Upper lobe of right lung (tissue), 1 donor: ENCODE data around the gene CD2BP2. TPM values are rescaled to one million over a fixed set of nuclear protein-coding genes. Genes with fewer than 3 reads are reported as not detected.
A peak's percentile ranks its signal among the peaks of the same experiment; 100 is the strongest.

Experiments used
- ATAC-seq: fragments of 200-7000 bp; cut with Tn5 transposase; one replicate; pipeline ENCODE4 v1.9.1; 2020; ENCODE audit warnings: mild to moderate bottlenecking, moderate library complexity
- DNase-seq: peaks from one replicate; pipeline ENCODE4 v3.0.0-alpha.2; 2020
- H3K27ac ChIP-seq: fragments of 200-600 bp; one replicate; pipeline ENCODE4 v1.8.0; 2022
- H3K27me3 ChIP-seq: fragments of 200-600 bp; one replicate; pipeline ENCODE4 v1.8.0; 2022; ENCODE audit warnings: mild to moderate bottlenecking
- H3K36me3 ChIP-seq: fragments of 200-600 bp; one replicate; pipeline ENCODE4 v1.8.0; 2022
- H3K4me1 ChIP-seq: fragments of 200-600 bp; one replicate; pipeline ENCODE4 v1.8.0; 2022
- H3K4me3 ChIP-seq: fragments of 200-600 bp; one replicate; pipeline ENCODE4 v1.8.0; 2022; ENCODE audit warnings: mild to moderate bottlenecking
- H3K9me3 ChIP-seq: fragments of 200-600 bp; one replicate; pipeline ENCODE4 v1.8.0; 2022
- intact Hi-C: fragments of 100-400 bp; cut with DNase I; formaldehyde crosslinking; loops from one replicate; pipeline ENCODE4 v1.11.0; 2022
- total RNA-seq: library from RNA; stranded (reverse); fragmentation: NEBNext Ultra II Directional; extraction: Animal tissue kit (Norgen Biotek cat#: 25700); gene quantifications from one replicate; pipeline ENCODE4 v1.2.1, GENCODE V29; 2021
- TF ChIP-seq, protein P1 (sequence below): fragments of 200-600 bp; IDR thresholded peaks from one replicate; pipeline ENCODE4 v1.8.0; 2022; ENCODE audit warnings: antibody characterized with exemption
- donor health status: DM: no; HTN: yes; CAD: no; lungs with severe emphysema.

CD2BP2 gene
- total RNA-seq, 1 donor from 2014 or later, result 51.5 TPM

DNA sequence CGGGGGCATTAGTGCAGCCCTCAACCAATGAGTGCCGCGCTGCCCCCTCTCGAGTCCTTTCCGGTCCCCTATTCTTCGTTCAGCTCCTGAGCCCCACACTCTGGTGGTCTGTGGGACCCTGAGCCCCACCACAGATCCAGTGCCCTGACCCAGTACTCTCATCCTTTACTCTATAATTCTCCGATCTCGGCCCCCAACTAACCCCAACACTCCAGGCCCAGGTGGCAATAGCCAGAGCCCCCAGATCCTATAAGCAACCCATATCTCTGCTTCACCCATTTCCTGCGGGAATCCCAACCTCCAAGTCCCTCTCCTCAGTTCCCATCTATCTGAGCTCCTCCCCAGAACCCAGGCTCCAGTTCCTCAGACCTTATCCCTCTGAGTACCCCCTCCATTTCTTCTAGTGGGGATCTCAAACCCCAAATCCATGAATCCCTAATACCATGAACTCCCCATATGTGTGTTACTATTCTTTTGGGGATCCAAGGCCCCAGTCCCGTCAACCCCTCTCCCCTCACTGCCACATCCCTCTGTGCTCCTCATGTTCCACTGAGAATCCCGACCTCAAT is 16.2 kb upstream of the CD2BP2 start:
- Histone ChIP-seq H3K36me3 (no peaks in the 10 kb centered on the region), H3K9me3 (no peaks in the 10 kb centered on the region), H3K4me3 (peak overlapping the region; percentile 56), H3K4me1 (peaks cover 24% of the 10 kb centered on the region), H3K27ac (peak overlapping the region; percentile 87), H3K27me3 (no peaks in the 10 kb centered on the region)
- ATAC-seq, result no peak
- TF ChIP-seq, protein P1, sequence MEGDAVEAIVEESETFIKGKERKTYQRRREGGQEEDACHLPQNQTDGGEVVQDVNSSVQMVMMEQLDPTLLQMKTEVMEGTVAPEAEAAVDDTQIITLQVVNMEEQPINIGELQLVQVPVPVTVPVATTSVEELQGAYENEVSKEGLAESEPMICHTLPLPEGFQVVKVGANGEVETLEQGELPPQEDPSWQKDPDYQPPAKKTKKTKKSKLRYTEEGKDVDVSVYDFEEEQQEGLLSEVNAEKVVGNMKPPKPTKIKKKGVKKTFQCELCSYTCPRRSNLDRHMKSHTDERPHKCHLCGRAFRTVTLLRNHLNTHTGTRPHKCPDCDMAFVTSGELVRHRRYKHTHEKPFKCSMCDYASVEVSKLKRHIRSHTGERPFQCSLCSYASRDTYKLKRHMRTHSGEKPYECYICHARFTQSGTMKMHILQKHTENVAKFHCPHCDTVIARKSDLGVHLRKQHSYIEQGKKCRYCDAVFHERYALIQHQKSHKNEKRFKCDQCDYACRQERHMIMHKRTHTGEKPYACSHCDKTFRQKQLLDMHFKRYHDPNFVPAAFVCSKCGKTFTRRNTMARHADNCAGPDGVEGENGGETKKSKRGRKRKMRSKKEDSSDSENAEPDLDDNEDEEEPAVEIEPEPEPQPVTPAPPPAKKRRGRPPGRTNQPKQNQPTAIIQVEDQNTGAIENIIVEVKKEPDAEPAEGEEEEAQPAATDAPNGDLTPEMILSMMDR, result no peak
- DNase-seq, result no peak
- intact Hi-C loops, result no loop called here

DNA sequence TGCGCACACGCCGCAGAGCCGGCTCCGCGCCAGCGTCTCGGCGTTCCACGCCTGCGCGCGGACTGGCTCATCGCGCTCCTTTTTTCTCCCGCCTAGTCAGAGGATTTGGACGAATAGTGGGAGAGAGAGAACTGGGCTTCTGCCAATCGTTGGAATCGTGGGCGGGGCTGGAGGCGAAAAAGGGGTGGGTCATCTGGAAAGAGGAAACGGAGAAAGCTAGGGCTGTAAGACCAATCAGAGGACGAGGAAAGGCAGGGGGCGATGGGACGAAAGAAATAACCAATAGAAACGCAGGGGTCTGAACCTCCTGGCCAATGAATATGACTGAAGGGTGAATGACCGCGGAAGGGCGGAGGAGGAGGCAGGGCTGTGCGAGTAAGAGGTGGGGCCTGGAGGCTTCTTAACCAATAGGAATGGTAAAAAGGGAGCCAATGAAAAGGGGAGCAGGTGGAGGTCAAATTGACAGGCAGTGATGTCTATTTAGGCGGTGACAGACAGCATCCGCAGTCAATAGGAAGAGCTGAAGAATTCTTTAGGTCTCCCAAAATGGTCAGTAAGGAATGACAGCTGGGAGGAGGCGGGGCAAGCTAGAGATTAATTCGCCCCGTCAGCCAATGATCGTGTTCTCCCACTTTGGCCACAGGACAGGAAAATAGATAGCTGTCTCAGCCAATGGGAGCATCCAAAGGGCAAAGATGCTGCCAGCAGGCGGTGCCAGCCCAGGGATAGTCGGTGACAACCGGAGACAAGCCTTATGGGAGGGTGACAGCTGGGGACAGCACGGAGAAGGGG is 15.5 kb upstream of the CD2BP2 start, which contains the start of gene TBC1D10B:
TBC1D10B (minus strand) TSS at position 39 of the 792 bp plus-strand sequence. CDS start 311 bp downstream, outside the sequence.
- H3K36me3 ChIP-seq, result peaks cover under 1% of the 10 kb centered on the region
- H3K27ac ChIP-seq, result peak within 1 kb of the TSS; percentile 87
- peak within 1 kb of the TSS; percentile 67 for H3K4me3 ChIP-seq
- intact Hi-C loops, result no loop called here
- peaks cover 29% of the 10 kb centered on the region for H3K4me1 ChIP-seq
- TF ChIP-seq, protein P1, result peak; percentile 39
- H3K9me3 ChIP-seq, result no peaks in the 10 kb centered on the region
- DNase-seq, result peak; percentile 98
- peak; percentile 92 for ATAC-seq
- H3K27me3 ChIP-seq, result no peaks in the 10 kb centered on the region

DNA sequence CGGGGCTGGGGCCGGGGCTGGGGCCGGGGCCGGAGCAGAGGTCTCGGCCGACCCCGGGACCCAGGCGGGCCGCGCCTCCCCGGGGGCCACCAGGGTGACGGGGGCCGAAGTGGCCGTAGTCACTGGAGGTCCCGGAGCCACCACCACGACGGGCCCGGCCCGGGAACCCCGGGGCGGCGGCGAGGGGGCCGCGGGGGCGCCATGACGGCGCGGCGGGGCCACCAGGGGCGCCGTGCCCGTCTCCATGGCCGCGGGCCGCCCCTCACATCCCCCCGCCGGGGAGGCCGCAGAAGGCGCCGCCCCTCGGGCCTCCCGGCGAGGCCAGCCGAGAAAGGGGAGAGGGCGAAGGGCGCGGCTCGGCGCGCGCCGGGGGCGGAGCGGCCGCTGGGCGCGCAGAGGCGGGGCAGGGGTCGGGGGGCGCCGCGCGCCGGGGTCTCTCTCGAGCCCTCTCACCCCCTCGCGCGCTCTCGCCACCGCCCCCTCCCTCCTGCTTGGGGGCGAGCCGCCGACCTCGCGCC is 14.9 kb upstream of the CD2BP2 start:
- ATAC-seq, result no peak
- Histone ChIP-seq H3K27ac (peak overlapping the region; percentile 71), H3K27me3 (no peaks in the 10 kb centered on the region), H3K4me3 (peak overlapping the region; percentile 67), H3K9me3 (no peaks in the 10 kb centered on the region), H3K4me1 (peaks cover 29% of the 10 kb centered on the region), H3K36me3 (peaks cover 8% of the 10 kb centered on the region)
- TF ChIP-seq, protein P1, result no peak
- DNase-seq, result no peak
- intact Hi-C loops, result no loop called here

DNA sequence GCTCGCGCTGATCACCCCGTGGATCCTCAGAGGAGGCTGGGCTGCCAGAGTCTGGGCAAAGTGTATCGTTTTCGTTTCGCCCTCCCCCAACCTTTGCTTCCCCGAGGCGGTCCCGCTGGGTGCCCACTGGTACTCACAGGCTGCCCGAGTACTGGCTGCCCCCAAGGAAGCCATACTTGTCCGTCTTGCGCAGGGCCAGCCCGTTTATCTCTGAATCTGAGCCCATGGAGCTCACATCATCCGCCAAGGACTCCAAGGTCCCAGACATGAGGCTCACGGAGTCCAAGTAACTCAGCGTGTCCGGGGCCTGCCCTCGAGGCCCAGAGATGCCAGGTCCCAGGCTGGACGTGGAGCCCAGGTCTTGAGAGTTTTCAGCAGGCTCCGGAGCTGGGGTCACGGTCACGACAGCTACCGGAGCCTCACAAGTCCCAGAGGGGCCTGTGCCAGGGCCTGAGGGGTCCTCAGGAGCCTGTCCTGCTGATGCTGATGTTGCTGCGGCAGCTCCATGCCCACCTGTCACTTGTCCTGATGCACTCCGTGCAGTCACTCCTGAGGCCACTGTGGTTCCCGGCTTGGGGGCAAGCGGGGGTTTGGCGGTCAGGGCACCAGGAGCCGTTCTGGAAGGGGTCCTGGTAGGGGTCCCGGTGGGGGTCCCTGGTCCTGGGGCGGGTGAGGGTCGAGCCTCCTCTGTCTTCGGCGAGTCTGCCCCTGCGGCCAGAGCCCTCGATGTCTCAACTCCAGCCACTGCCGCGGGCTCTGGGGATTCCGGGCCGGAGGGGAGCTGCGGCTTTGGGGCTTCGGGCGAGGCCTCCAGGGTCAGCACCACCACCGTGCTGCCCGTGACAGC is 14.2 kb upstream of the CD2BP2 start:
- peaks cover 14% of the 10 kb centered on the region for H3K36me3 ChIP-seq
- H3K27ac ChIP-seq, result peak overlapping the region; percentile 71
- TF ChIP-seq, protein P1, result no peak
- peak overlapping the region; percentile 67 for H3K4me3 ChIP-seq
- no peak for DNase-seq
- peaks cover 29% of the 10 kb centered on the region for H3K4me1 ChIP-seq
- no peaks in the 10 kb centered on the region for H3K9me3 ChIP-seq
- no peak for ATAC-seq
- no peaks in the 10 kb centered on the region for H3K27me3 ChIP-seq
- intact Hi-C loops, result no loop called here

DNA sequence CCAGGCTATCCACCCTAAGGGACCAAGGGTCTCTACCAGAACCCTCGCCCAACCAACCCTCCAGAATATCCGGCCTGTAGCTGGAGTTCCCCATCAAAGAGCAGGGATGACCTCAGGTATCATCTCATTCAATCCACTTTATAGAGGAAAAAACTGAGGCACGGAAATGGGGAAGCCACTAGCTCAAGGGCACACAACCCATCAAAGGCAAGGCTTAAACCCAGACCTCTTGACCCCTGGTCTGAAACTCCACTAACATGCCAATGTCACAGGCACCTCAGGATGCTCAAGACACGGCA is 13.6 kb upstream of the CD2BP2 start:
- TF ChIP-seq, protein P1, result no peak
- intact Hi-C loops, result no loop called here
- no peak for ATAC-seq

More for the DNA sequence above, 13.6 kb upstream of the CD2BP2 start:
- no peak for DNase-seq
- H3K36me3 ChIP-seq, result peaks cover 20% of the 10 kb centered on the region
- H3K4me1 ChIP-seq, result peaks cover 29% of the 10 kb centered on the region
- H3K9me3 ChIP-seq, result no peaks in the 10 kb centered on the region
- H3K4me3 ChIP-seq, result peak overlapping the region; percentile 67
- H3K27ac ChIP-seq, result peak overlapping the region; percentile 71
- no peaks in the 10 kb centered on the region for H3K27me3 ChIP-seq
